Activated T-cell treated with anti-CD3 and anti-CD28 coated beads, Interleukin-2, amount 50 U/mL, for 4 hours (primary cell): Measurements from ENCODE around the gene PLEKHH1. TPM values are rescaled to one million over a fixed set of nuclear protein-coding genes. Genes with fewer than 3 reads are reported as not detected.

Experiments
- ATAC-seq, 2 donors: fragments of 200-7000 bp; cut with Tn5 transposase; one replicate each; pipeline ENCODE4 v1.10.0; 2021
- DNase-seq: peaks from one replicate; pipeline ENCODE4 v3.0.0-alpha.2; 2020
- H3K27me3 Mint-ChIP-seq: one replicate; pipeline ENCODE4 v1.8.0; 2021; ENCODE audit warnings: low read depth, mixed read lengths
- H3K36me3 Mint-ChIP-seq: one replicate; pipeline ENCODE4 v1.8.0; 2022; ENCODE audit warnings: mixed read lengths; ENCODE audit not compliant: insufficient read depth
- H3K4me1 Mint-ChIP-seq: one replicate; pipeline ENCODE4 v1.8.0; 2021; ENCODE audit warnings: low read depth, mixed read lengths
- H3K4me3 Mint-ChIP-seq: one replicate; pipeline ENCODE4 v1.8.0; 2021; ENCODE audit warnings: mild to moderate bottlenecking, moderate library complexity, mixed read lengths
- H3K9me3 Mint-ChIP-seq: one replicate; pipeline ENCODE4 v1.8.0; 2021; ENCODE audit warnings: mixed read lengths
- total RNA-seq, 3 donors: library from RNA; stranded (reverse); gene quantifications; one replicate each; pipeline ENCODE4 v1.2.1, GENCODE V29; 2021

Gene PLEKHH1
- total RNA-seq, 3 donors from 2014 or later = 1.1 to 2.3 (median 1.1) TPM

DNA sequence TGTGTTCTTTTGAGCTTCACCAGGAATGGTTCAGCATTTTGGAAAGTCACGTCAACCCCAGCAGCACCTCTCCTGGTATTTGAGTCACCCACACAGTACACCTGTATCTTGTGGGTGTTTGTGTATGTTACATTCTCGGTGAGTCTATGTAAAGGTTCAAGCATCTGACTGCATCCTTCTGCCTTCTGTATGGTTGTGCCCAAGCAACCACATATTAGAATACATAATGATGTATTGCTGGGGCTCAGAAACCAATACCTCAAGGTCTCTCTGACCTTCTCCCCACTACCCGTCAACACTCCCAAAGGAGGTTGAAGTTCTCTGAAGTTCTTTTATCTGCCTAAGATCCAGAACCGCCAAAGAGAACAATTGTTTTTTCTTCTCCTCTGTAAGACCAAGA, 35.4 kb upstream of the PLEKHH1 start:
- peaks cover 2% of the 10 kb centered on the region for H3K36me3 Mint-ChIP-seq
- no peak overlapping the region for H3K4me3 Mint-ChIP-seq
- peaks cover 15% of the 10 kb centered on the region for H3K4me1 Mint-ChIP-seq
- DNase-seq (no peak), ATAC-seq (peak; percentile 27 to 28)
- H3K27me3 Mint-ChIP-seq = no peaks in the 10 kb centered on the region
- H3K9me3 Mint-ChIP-seq = peaks cover 9% of the 10 kb centered on the region

DNA sequence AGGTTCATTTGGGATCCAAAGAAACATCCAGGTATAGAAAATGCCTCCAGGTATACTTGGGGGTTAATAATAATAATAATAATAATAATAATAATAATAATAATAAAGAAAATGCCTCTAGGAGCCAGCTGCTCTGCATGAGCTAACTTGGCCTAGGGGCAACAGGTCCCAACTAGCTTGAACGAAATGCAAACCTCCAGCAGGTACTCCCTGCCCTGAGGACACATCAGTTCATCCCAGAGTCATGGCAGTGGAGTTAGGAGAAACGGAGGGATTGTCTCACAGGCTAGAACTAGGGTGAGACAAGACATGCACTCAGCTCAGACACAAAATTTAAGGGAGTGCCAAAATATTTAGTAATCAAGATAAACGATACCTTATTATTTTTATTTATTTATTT, 32.1 kb upstream of the PLEKHH1 start:
- H3K4me3 Mint-ChIP-seq = no peak overlapping the region
- ATAC-seq = no peak
- H3K27me3 Mint-ChIP-seq = no peaks in the 10 kb centered on the region
- H3K4me1 Mint-ChIP-seq = peaks cover 11% of the 10 kb centered on the region
- H3K9me3 Mint-ChIP-seq = no peaks in the 10 kb centered on the region
- no peak for DNase-seq
- no peaks in the 10 kb centered on the region for H3K36me3 Mint-ChIP-seq

DNA sequence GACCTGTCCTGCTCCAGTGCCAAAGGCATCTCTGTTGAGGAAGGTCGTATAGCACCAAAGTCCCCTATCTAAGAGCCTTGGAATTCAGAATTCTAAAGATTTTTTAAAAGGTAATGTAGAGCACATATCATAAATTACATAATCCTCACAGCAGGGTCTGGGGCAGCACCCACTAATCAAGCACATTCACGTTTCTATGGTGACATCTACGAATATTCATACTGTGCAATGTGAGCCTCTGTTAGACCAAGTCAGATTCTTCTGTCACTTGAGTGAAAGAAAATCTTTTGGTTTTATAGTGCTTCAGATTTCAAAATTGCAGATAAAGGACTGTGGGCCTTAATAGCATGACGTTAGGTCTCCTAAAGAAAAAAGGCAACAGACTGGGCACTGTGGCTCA, 31.4 kb upstream of the PLEKHH1 start:
- Mint-ChIP-seq H3K4me1 (peaks cover 11% of the 10 kb centered on the region), H3K9me3 (no peaks in the 10 kb centered on the region)
- ATAC-seq = no peak

DNA sequence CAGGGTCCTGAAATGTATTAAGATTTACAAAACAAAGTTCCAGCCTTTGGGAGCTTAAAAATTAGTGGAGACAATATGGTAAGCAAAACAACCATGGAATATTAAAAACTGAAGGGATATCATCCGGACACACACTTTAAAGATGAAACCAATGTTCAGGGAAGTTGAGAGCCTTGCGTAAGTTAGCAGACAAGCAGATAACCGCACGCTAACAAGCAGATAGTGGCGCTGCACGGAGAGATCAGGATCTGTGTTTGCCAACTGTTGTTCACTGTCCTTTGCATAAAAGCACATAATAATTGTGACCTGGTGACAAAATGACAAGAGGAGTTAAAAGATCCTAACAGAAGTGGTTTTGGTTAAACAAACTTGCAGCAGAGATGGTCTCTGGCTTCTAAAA, 30.2 kb upstream of the PLEKHH1 start:
- Mint-ChIP-seq H3K4me3 (no peak overlapping the region), H3K27me3 (no peaks in the 10 kb centered on the region), H3K9me3 (no peaks in the 10 kb centered on the region)

More for the DNA sequence above, 31.4 kb upstream of the PLEKHH1 start:
- no peak for DNase-seq
- no peaks in the 10 kb centered on the region for H3K27me3 Mint-ChIP-seq
- H3K4me3 Mint-ChIP-seq = no peak overlapping the region
- H3K36me3 Mint-ChIP-seq = no peaks in the 10 kb centered on the region

DNA sequence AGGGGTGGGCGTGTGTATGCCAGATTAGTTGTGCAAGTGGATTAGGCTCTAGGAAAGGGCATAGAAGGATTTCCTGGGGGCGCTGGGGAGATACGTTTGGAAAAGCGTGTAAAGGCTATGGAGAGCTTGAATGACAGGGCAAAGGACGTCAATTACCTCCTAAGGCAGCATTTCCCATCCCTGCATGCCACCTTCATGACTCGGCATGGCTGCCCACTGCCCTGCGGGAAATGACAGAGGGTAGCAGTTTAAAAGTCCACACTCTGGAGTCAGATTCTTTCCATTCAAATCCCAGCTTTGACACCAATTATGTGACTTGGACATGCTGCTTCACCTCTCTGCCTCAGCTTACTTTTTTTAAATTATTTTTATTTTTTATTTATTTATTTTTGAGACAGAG, 29.8 kb upstream of the PLEKHH1 start:
- DNase-seq = no peak
- Mint-ChIP-seq H3K4me1 (peaks cover under 1% of the 10 kb centered on the region), H3K4me3 (no peak overlapping the region), H3K9me3 (no peaks in the 10 kb centered on the region), H3K36me3 (no peaks in the 10 kb centered on the region), H3K27me3 (no peaks in the 10 kb centered on the region)
- ATAC-seq = no peak

More for the DNA sequence above, 30.2 kb upstream of the PLEKHH1 start:
- Mint-ChIP-seq H3K36me3 (no peaks in the 10 kb centered on the region), H3K4me1 (peaks cover 6% of the 10 kb centered on the region)
- no peak for DNase-seq
- ATAC-seq = no peak

DNA sequence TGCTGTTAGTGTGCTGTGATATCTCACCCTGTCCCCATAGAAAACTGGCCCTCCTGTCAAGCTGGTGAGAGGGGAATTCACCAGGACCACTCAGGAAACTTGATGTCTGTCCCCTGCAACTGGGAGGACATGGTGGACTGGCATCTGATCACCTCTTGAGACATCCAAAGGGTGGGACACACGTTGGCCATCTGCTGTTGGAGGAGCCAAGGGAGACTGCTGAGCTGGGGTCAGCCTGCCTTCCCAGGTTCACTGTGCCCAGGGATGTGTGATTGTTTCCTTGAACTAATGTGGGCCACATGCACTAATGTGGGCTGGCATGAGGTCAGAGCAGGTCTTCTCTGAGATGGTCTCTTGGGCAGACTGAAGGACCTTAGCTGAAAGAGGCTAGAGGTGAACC, 27.8 kb upstream of the PLEKHH1 start:
- ATAC-seq = no peak
- DNase-seq = no peak
- H3K9me3 Mint-ChIP-seq = no peaks in the 10 kb centered on the region
- no peaks in the 10 kb centered on the region for H3K36me3 Mint-ChIP-seq
- no peak overlapping the region for H3K4me3 Mint-ChIP-seq
- no peaks in the 10 kb centered on the region for H3K27me3 Mint-ChIP-seq
- peaks cover 2% of the 10 kb centered on the region for H3K4me1 Mint-ChIP-seq

DNA sequence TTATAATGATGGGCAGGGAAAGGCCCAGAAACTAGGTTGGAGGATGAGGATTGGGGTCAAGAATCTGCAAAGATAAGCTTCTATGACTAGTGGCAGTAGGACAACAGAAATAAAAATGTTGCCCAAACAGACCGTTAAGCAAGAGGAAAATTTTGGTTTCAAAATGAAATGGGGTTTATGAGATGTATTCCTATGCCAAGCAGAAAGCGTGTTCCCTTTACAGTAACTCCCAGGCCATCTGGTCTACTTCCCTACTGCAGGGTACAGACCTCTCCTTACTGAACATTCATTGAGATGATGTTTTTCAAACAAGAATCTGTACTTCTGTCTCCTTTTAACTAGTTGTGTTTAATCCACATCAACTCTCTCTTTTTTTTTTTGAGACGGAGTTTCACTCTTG, 24.1 kb upstream of the PLEKHH1 start:
- no peaks in the 10 kb centered on the region for H3K36me3 Mint-ChIP-seq
- ATAC-seq (no peak), DNase-seq (no peak)
- H3K9me3 Mint-ChIP-seq = no peaks in the 10 kb centered on the region
- no peak overlapping the region for H3K4me3 Mint-ChIP-seq
- H3K4me1 Mint-ChIP-seq = peaks cover 11% of the 10 kb centered on the region
- H3K27me3 Mint-ChIP-seq = no peaks in the 10 kb centered on the region

DNA sequence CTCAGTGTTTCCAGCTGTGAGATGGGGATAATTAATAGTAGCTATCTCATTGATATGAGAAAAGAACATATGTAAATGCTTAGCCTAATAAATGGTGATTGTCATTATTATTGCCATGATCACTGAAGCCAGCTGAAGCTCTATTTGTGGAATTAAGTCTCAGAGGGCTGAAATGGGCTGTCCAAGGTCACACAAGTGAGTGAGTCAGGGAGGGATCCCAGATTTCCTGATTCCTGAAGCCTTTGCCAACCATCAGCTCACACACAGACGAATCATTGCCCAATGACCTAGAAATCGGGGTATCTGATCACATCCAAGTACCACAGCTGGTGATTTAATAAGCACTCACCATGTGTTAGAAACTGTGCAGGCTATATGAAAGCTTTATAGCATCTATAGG, 23.0 kb upstream of the PLEKHH1 start:
- no peaks in the 10 kb centered on the region for H3K9me3 Mint-ChIP-seq
- no peaks in the 10 kb centered on the region for H3K36me3 Mint-ChIP-seq
- DNase-seq = no peak
- no peaks in the 10 kb centered on the region for H3K27me3 Mint-ChIP-seq
- no peak overlapping the region for H3K4me3 Mint-ChIP-seq
- peaks cover 14% of the 10 kb centered on the region for H3K4me1 Mint-ChIP-seq
- ATAC-seq = no peak

DNA sequence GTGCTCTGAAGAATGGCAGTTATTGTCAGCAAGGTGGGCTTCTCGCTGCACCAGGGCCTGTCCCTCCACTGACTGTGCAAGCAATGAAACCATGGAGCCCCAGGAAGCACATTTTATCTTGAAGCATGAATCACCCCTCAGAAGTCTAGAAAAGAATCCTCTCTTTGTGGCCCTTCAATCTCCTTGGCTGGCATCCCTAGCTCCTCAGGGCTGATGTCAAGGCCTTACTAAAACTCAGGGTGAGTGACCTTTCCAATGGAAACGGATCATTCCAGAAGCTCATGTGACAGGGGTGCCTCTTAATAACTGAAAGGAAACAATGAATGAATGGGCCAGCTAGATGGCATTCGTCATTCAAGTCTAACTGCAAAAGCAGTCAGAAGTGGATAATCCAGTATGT, 22.3 kb upstream of the PLEKHH1 start:
- H3K27me3 Mint-ChIP-seq = no peaks in the 10 kb centered on the region
- no peaks in the 10 kb centered on the region for H3K9me3 Mint-ChIP-seq
- DNase-seq = no peak
- H3K36me3 Mint-ChIP-seq = no peaks in the 10 kb centered on the region
- peaks cover 17% of the 10 kb centered on the region for H3K4me1 Mint-ChIP-seq
- H3K4me3 Mint-ChIP-seq = no peak overlapping the region
- no peak for ATAC-seq

DNA sequence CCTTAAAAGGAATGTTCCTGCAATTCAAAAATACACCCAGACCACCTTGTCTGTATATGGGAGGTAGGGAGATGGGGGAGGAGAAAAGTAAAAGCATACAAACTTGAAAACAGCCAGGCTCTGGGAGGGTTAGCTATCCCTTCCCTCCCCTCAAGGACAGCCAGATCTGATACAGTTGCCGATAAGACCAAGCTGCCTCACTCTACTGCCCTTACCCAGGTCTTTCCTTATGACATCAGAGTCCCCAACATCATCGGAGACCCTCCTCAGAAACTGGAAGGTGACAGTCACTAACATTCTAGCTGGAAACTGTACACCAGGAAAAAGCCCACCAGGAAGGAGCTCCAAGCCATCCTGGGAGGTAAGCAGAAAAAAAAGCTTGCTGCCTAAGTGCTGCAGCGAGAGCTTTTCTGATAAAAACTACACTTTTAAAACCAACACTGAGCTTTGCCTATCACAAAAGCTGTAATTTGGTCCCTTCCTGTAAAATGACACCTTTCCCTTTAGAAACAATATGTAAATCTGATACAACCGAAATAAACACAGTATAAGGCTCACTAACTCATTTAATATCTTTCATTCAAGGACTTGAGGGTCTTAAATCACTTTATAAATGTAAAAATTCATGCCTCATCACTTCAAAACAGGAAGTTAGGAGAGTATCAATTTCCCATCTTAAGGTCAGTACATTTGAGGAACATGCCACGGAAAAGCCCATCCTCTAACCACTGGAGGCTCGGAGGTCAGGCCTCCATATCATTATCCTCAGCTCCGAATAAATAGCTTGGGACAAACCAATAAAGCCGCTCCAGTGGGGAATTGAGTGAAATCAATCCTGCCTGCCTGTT, 20.4 kb upstream of the PLEKHH1 start:
- Mint-ChIP-seq H3K9me3 (no peaks in the 10 kb centered on the region), H3K36me3 (no peaks in the 10 kb centered on the region), H3K27me3 (no peaks in the 10 kb centered on the region), H3K4me3 (no peak overlapping the region), H3K4me1 (peaks cover 21% of the 10 kb centered on the region)
- no peak for DNase-seq
- no peak for ATAC-seq

DNA sequence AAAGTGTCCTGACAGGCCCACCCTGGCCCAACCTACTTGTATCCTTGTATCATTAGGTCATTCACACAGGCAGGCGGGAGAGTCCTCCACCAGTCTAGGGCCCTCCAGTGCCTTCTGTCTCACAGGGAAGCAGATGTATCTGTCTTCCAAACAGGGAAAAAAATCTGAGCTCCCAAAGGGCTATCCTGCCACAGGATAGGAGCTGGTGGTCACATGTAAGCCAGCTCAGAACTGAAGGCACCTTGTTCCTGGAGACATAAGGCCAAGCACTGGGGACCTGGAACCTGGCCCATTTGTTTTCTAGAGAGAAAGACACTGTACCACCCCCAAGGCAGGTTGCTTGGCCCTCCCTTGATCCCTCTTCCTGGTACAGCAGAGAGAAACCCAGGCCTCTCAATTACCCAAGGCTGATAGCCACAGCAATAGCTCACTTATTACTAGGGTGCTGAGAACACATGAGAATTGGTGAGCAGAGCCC, 19.4 kb upstream of the PLEKHH1 start:
- H3K4me1 Mint-ChIP-seq = peaks cover 21% of the 10 kb centered on the region
- H3K9me3 Mint-ChIP-seq = no peaks in the 10 kb centered on the region
- H3K27me3 Mint-ChIP-seq = no peaks in the 10 kb centered on the region
- no peak for ATAC-seq
- DNase-seq = no peak
- peak overlapping the region; percentile 84 for H3K4me3 Mint-ChIP-seq
- no peaks in the 10 kb centered on the region for H3K36me3 Mint-ChIP-seq

DNA sequence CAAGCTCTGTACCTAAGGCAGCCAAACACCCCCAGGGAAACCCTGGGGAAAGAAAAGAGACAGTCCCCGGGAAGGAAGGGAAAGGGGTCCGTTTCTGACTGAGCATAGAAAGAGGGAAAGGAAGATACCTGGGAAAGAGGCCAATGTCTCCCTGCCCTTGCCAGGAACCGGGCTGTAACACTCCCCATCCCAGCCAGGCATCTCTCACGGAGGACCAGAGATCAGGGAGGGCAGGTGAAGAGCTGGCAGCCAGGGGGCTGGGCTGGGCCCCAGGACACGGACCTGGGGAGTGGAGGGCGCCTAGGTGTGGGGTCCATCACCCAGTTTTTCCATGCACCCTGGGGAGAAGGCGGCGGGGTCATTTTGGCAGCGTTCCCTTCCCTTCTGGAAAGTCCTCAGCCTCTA, 18.9 kb upstream of the PLEKHH1 start:
- peaks cover 19% of the 10 kb centered on the region for H3K4me1 Mint-ChIP-seq
- H3K4me3 Mint-ChIP-seq = peak overlapping the region; percentile 84
- no peaks in the 10 kb centered on the region for H3K9me3 Mint-ChIP-seq
- DNase-seq = no peak
- ATAC-seq = no peak
- H3K36me3 Mint-ChIP-seq = no peaks in the 10 kb centered on the region
- H3K27me3 Mint-ChIP-seq = no peaks in the 10 kb centered on the region

DNA sequence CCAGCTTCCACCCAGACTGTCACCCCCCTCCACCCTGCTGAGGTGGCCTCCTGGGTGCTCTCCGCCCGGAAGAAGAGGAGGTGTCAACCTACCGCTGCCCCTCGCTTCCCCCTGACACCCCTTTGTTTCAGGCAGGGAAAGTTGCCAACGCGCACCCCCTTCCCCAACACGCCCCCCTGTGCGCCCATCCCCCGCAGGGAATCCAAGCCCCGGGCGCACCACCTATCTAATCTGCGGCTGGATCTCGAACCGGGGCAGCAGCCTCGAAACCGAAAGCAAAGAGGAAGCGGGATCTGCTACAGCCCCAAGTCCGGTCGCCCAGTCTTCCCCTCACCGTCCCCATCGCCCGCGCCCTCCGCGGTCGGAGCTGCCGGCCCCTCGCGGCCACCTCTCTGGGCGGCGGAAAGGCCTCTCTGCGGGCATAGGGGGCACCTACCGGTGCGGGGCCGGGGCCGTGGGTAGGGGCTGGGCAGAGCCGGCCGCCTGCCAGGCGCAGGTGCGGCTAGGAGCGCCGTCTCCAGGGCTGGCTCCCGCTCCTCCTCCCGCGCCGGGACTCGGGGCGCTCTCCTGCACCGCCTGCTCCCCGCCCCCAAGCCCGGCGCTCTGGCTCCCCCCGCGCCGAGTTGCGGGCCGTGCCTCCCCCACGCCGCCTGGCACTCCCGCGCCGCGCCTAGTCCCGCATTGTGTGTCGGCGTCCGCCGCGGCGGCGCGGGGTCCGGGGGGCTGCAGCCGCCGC, 18.3 kb upstream of the PLEKHH1 start:
- Mint-ChIP-seq H3K4me3 (peak overlapping the region; percentile 84), H3K27me3 (no peaks in the 10 kb centered on the region), H3K9me3 (no peaks in the 10 kb centered on the region), H3K4me1 (peaks cover 19% of the 10 kb centered on the region), H3K36me3 (no peaks in the 10 kb centered on the region)
- ATAC-seq (peak; percentile 76 to 81), DNase-seq (peak; percentile 17)

DNA sequence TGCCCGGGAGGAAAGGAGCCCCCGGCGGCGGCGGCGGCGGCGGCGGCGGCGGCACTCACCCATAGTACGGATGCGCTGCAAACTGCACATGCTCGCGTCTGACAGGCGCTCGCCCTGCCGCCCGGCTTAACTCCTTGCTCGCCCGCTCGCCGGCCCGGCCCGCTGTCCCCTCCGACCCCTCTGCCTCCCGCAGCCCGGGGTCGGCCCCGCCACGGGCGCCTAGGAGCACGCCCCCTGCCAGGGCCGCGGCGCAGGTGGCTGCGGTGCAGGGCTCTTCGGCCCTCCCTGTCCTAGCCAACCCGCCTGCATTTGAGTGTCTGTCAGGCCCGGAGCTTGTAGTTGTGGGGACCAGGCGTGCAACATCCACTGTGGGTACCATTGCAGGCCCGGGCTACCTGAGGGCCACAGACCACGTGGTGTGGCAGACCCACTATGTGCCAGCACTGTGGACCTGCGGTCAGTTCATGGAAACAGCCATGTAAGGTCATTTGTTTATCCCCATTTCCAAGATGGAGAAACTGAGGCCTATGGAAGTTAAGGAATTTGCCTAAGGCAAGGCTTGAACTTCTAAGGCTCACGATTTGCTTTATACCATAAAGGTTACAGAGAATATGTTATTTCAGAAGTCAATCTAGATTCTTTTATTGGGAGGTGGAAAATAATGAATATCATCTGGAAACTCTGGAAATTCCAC, 17.6 kb upstream of the PLEKHH1 start:
- peak; percentile 76 to 81 for ATAC-seq
- no peaks in the 10 kb centered on the region for H3K36me3 Mint-ChIP-seq
- H3K27me3 Mint-ChIP-seq = no peaks in the 10 kb centered on the region
- H3K4me3 Mint-ChIP-seq = peak overlapping the region; percentile 62
- peak; percentile 32 for DNase-seq
- H3K9me3 Mint-ChIP-seq = no peaks in the 10 kb centered on the region
- H3K4me1 Mint-ChIP-seq = peaks cover 19% of the 10 kb centered on the region
